T-cell (primary cell): ENCODE measurements around the gene JOSD1. TPM values are rescaled to one million over a fixed set of nuclear protein-coding genes. Genes with fewer than 3 reads are reported as not detected.

Experiments used
- ATAC-seq, 4 experiments: fragments of 200-7000 bp in 3 of 4; fragments of 150-1000 bp in 1 of 4; cut with Tn5 transposase; replicated peaks in 1 of 4; 1 replicate in 3 of 4; 2 replicates in 1 of 4; pipeline ENCODE4 v1.10.0; 2021; ENCODE audit warnings: moderate library complexity in 3 of 4, mild to moderate bottlenecking in 2 of 4, moderate number of reproducible peaks in 1 of 4
- CTCF ChIA-PET, 2 donors: fragments of 300-600 bp; sonication (Branson Sonifier 250); formaldehyde crosslinking; loops; one replicate each; lab custom pipeline; 2022; ENCODE audit warnings: antibody characterized with exemption in 2 of 2; lab: Charles Lee
- POLR2A ChIA-PET, 2 donors: fragments of 300-600 bp; sonication (Branson Sonifier 250); formaldehyde crosslinking; loops; one replicate each; lab custom pipeline; 2022; ENCODE audit warnings: antibody characterized with exemption in 2 of 2; lab: Charles Lee
- DNase-seq, 35 experiments: peaks; one replicate each; pipeline versions ENCODE4 v3.0.0 to v3.0.0-alpha.2; 2013 to 2023
- H3K27ac ChIP-seq: one replicate; pipeline ENCODE4 v1.5.1; 2013; ENCODE audit warnings: low read length
- H3K27me3 ChIP-seq, 2 experiments: replicated peaks in 1 of 2; 1 replicate in 1 of 2; 2 replicates in 1 of 2; pipeline versions ENCODE4 v1.6.1 to v1.7.0; 2013; ENCODE audit warnings: low read length in 1 of 2, mixed read lengths in 1 of 2; ENCODE audit not compliant: control insufficient read depth in 2 of 2, insufficient read depth in 2 of 2; ENCODE audit errors: extremely low read depth in 1 of 2
- H3K36me3 ChIP-seq, 2 donors: 1 replicate in 1 of 2; 2 replicates in 1 of 2; pipeline versions ENCODE4 v1.6.1 to v1.7.0; 2013; ENCODE audit warnings: low read length in 1 of 2; ENCODE audit not compliant: control insufficient read depth in 2 of 2, insufficient read depth in 1 of 2; ENCODE audit errors: extremely low read depth in 1 of 2
- H3K4me1 ChIP-seq, 2 experiments: 1 replicate in 1 of 2; 2 replicates in 1 of 2; pipeline versions ENCODE4 v1.6.1 to v1.7.0; 2013; ENCODE audit warnings: low read length in 2 of 2, mixed read lengths in 1 of 2; ENCODE audit not compliant: insufficient read depth in 2 of 2, control insufficient read depth in 1 of 2; ENCODE audit errors: extremely low read depth in 1 of 2
- H3K4me3 ChIP-seq, 2 donors: 1 replicate in 1 of 2; 2 replicates in 1 of 2; pipeline versions ENCODE4 v1.5.1 to v1.7.0; 2013; ENCODE audit warnings: mild to moderate bottlenecking in 2 of 2, low read length in 1 of 2, moderate library complexity in 1 of 2; ENCODE audit not compliant: control insufficient read depth in 1 of 2; ENCODE audit errors: extremely low read depth in 1 of 2
- H3K9me3 ChIP-seq: 2 replicates; pipeline ENCODE4 v1.7.0; 2013
- H3K27ac Mint-ChIP-seq, 2 donors: one replicate each; pipeline ENCODE4 v1.8.0; 2020 to 2021; ENCODE audit warnings: mild to moderate bottlenecking in 2 of 2, mixed read lengths in 2 of 2
- H3K27me3 Mint-ChIP-seq, 2 donors: one replicate each; pipeline ENCODE4 v1.8.0; 2021 to 2022; ENCODE audit warnings: mixed read lengths in 2 of 2
- H3K36me3 Mint-ChIP-seq: one replicate; pipeline ENCODE4 v1.8.0; 2021; ENCODE audit warnings: mixed read lengths
- H3K4me1 Mint-ChIP-seq, 3 donors: one replicate each; pipeline ENCODE4 v1.8.0; 2020 to 2022; ENCODE audit warnings: mixed read lengths in 3 of 3, mild to moderate bottlenecking in 1 of 3
- H3K4me3 Mint-ChIP-seq, 3 donors: one replicate each; pipeline ENCODE4 v1.8.0; 2020 to 2022; ENCODE audit warnings: mild to moderate bottlenecking in 3 of 3, mixed read lengths in 3 of 3, moderate library complexity in 3 of 3
- H3K9me3 Mint-ChIP-seq, 3 donors: one replicate each; pipeline ENCODE4 v1.8.0; 2020 to 2022; ENCODE audit warnings: mixed read lengths in 3 of 3
- WGBS: methylation state at CpG from one replicate; pipeline ENCODE4 v1.1.5; 2013; ENCODE audit warnings: missing lambda C conversion rate; ENCODE audit not compliant: insufficient coverage; 5-methylcytosine and 5-hydroxymethylcytosine counted together
- total RNA-seq, 35 experiments: library from RNA in 6 of 35; stranded (reverse) in 6 of 35; fragments of 120-200 nt in 1 of 35; gene quantifications; one replicate each; pipeline versions ENCODE4 v1.2.1 to v1.2.4 and lab custom pipeline; 2013 to 2026

Gene JOSD1
- total RNA-seq, 5 donors from 2014 or later (not counting 1 experiment from before 2014, with no cell fraction given): 78.4 to 164 (median 83.5) TPM

DNA sequence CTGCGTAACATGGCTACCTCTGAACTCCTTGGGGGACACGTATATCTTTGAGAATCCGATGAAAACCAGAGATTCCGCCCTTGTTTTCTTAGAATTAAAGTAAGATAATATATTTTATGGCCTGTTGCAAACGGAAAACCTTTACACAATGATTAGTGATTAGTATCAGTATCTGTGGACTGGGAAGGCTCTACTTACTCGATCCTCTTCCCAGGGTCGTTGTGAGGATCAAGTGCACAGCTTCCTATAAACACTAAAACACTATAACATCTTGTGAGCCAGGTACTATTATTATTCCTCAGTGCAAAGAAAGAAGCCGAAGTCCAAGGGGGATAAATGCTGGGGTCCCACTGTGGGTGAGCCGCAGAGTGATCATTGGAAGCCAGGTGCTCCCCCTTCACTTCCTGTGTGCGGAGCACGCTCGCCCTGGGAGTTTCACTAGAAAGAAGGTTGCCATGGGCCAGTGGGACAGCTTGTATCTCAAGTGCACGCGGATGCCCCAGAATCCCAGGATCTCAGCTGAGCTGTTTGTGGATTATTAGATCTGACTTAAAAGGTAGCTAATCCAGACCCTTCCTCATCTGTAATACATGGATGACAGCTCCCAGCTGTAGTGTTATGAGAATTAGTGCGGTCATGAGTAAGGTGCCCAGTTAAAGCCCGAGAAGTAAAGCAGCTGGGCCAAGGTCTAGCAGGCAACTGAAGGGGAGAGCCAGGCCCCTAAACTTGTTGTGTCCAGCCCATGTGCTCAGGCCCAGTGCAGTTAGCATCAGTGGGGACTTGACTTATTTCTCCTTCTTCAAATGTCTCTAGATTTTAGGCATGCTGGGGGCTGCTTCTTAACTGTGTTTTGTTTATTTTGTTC is 43.5 kb downstream of the JOSD1 start:
- no peaks in the 10 kb centered on the region for H3K9me3 ChIP-seq
- no peaks in the 10 kb centered on the region for H3K9me3 Mint-ChIP-seq
- 13% methylated on average over 4 of the region's 16 CpGs for whole genome bisulfite sequencing
- H3K27me3 ChIP-seq: no peaks in the 10 kb centered on the region
- H3K36me3 Mint-ChIP-seq: no peaks in the 10 kb centered on the region
- ChIA-PET CTCF (interaction anchor here in 1 of 2 donors (1.0 kb wide), 1 partner anchor 25 kb away, joined by 3 read pairs; the partner anchor contains the start of gene TOMM22), POLR2A (interaction anchor here (0.5 to 0.6 kb wide), 2 partner anchors 24 to 51 kb away, joined by 3 read pairs; partner anchors contain the start of gene TOMM22 (in 1 of the 2))
- peaks cover 10 to 22% (median 16%) of the 10 kb centered on the region in 3 donors for H3K4me1 Mint-ChIP-seq
- peak overlapping the region; percentile 93 for H3K27ac ChIP-seq
- H3K36me3 ChIP-seq: peaks cover 0 to 4% of the 10 kb centered on the region in 2 donors
- H3K4me3 Mint-ChIP-seq: peak overlapping the region; percentile 92 to 94 (median 92)
- DNase-seq (peak in 16 of 35 experiments; percentile 4 to 59 (median 14)), ATAC-seq (peak; percentile 20 to 31 (median 26))
- H3K4me1 ChIP-seq: peaks cover 0 to 14% of the 10 kb centered on the region in 2 experiments
- peak overlapping the region; percentile 93 to 94 for H3K4me3 ChIP-seq
- H3K27me3 Mint-ChIP-seq: no peaks in the 10 kb centered on the region
- peak overlapping the region; percentile 97 to 98 for H3K27ac Mint-ChIP-seq

DNA sequence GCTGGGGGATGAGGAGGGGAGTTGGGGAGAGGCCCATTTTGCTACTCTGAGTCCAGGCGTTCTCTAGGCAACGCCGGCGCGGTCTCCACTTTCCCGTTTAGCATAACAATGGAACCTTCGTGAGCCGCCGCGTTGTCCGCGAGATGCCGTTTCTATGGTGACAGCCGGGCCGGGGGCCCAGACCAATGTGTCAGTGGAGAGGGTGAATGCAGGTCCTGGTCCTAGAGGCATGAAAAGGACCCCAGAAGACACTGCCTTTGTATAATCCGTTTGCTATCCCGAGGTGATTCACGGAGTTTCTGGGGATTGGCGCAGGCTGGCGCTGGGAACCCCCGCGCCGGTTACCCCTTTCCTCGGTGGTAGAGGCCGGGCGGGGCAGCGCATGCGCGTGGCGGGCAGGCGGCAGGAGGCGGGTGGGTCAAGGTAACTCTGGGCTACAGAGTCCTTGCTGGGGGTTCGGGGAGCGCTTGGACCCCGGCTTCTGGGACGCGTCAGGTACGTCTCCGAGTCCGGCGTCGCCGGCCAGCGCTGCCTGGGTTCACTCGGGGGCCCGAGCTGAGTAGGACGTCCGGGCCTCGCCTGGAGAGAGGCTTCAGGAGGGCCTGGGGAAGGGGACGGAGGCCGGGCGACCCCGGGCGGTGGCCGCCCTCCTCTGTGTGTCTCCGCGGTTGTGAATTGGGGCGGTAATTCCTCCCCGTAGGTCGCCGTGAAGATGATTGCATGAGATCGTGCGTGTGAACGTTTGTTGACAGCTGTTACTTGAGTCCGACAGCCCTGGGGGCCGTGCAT is 44.3 kb downstream of the JOSD1 start, which contains the start of the genes CBY1 and FAM227A:
Gene CBY1, plus strand, starts transcription at position 383 of the 789 bp plus-strand sequence. CDS start 11,417 bp downstream, outside the sequence.
Gene FAM227A, minus strand, starts transcription at position 137 of the 789 bp plus-strand sequence. CDS start 6,224 bp downstream, outside the sequence.
- H3K9me3 Mint-ChIP-seq: no peaks in the 10 kb centered on the region
- Histone ChIP-seq H3K4me3 (peak within 1 kb of the TSS; percentile 93 to 94), H3K9me3 (no peaks in the 10 kb centered on the region), H3K27me3 (no peaks in the 10 kb centered on the region), H3K36me3 (no peaks in the 10 kb centered on the region), H3K4me1 (peaks cover 0 to 14% of the 10 kb centered on the region in 2 experiments), H3K27ac (peak within 1 kb of the TSS; percentile 93)
- POLR2A ChIA-PET: no interaction called here
- no peaks in the 10 kb centered on the region for H3K27me3 Mint-ChIP-seq
- no peaks in the 10 kb centered on the region for H3K36me3 Mint-ChIP-seq
- H3K27ac Mint-ChIP-seq: peak within 1 kb of the TSS; percentile 97 to 98
- DNase-seq (peak; percentile 49 to 90 (median 78)), ATAC-seq (peak; percentile 86 to 88 (median 88))
- under 1% methylated on average over 59 of the region's 66 CpGs for WGBS
- peaks cover 12 to 22% (median 14%) of the 10 kb centered on the region in 3 donors for H3K4me1 Mint-ChIP-seq
- CTCF ChIA-PET: interaction anchor here in 1 of 2 donors (0.5 kb wide), 1 partner anchor 17 kb away, joined by 3 read pairs; no protein-coding TSS in a partner anchor
- peak within 1 kb of the TSS; percentile 92 to 94 (median 92) for H3K4me3 Mint-ChIP-seq

DNA sequence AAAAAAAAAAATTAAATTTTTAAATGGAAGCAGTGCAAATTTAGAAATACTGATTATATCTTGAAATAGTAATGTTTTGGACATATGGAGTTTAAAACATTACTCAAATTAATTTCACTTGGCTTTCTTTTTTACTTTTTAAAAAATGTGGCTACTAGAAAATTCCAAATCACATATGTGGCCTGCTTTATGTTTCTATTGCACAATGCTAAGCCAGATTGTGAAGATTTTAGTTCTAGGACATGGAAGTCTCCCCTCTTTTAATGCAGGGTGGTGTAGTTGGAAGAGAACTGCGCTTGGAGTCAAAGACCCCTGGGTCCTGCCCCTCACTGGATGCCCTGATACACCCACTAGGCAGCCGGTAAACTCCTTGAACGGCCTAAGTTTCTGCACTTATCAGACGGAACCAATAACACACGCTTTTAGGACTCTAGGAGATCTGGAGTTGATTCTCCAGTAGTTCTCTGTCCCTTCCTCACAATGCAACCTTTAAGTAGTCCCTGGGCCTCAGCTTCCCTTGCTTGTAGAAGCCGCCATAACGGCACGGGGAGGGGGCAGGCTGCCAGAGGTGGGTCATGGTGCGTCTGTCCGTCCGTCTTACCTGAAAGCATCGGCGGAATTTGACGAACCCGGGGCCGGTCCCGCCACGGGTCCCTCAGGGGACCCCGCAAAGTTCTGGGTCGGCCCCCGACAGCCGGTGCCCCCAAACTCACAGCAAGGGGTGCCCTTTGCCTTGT is 45.1 kb downstream of the JOSD1 start:
- peak overlapping the region; percentile 93 to 94 for H3K4me3 ChIP-seq
- no peak for ATAC-seq
- CTCF ChIA-PET: interaction anchor here in 1 of 2 donors (0.8 kb wide), 1 partner anchor 388 kb away, joined by 3 read pairs; no protein-coding TSS in a partner anchor
- Mint-ChIP-seq H3K27me3 (no peaks in the 10 kb centered on the region), H3K9me3 (no peaks in the 10 kb centered on the region), H3K27ac (peak overlapping the region; percentile 97 to 98), H3K36me3 (no peaks in the 10 kb centered on the region), H3K4me3 (peak overlapping the region; percentile 92 to 94 (median 92)), H3K4me1 (peaks cover 12 to 22% (median 14%) of the 10 kb centered on the region in 3 donors)
- H3K4me1 ChIP-seq: peaks cover 0 to 14% of the 10 kb centered on the region in 2 experiments
- H3K27ac ChIP-seq: peak overlapping the region; percentile 93
- POLR2A ChIA-PET: no interaction called here
- H3K27me3 ChIP-seq: no peaks in the 10 kb centered on the region
- no peaks in the 10 kb centered on the region for H3K36me3 ChIP-seq
- 14% methylated on average over 15 of the region's 22 CpGs for WGBS
- H3K9me3 ChIP-seq: no peaks in the 10 kb centered on the region
- DNase-seq: peak in 3 of 35 experiments; percentile 2 to 25 (median 3)

DNA sequence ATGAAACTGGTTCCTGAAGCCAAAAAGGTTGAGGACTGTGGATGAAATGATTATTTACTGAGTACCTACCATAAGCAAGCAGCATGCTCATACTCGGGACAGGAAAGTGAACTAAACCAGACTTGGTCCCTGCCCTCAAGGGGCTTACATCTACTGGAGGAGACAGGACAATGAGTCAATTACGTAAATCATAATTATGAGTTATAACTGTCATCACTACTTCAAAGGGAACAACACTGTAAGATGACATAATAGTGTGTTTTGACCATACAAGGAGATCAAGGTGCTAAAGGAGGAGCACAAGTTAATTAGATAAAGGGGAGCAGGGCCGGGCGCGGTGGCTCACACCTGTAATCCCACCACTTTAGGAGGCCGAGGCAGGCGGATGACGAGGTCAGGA is 47.0 kb downstream of the JOSD1 start:
- POLR2A ChIA-PET: interaction anchor here in 1 of 2 donors (0.9 kb wide), 1 partner anchor 167 kb away, joined by 3 read pairs; no protein-coding TSS in a partner anchor
- CTCF ChIA-PET: no interaction called here
- no peak for DNase-seq

DNA sequence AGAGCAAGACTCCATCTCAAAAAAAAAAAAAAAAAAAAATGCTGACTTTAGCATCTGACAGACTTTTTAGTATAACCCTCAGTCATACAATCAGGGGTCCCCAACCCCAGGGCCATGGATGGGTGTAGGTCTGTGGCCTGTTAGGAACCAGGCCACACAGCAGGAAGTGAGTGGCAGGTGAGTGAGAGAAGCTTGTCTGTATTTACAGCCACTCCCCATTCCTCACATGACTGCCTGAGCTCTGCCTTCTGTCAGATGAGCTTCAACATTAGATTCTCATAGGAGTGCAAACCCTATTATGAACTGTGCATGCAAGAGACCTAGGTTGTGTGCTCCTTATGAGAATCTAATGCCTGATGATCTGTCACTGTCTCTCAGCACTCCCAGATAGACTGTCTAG is 47.9 kb downstream of the JOSD1 start:
- Histone ChIP-seq H3K27me3 (no peaks in the 10 kb centered on the region), H3K4me3 (no peak overlapping the region), H3K36me3 (no peaks in the 10 kb centered on the region), H3K4me1 (peaks cover 0 to 14% of the 10 kb centered on the region in 2 experiments), H3K27ac (no peak overlapping the region), H3K9me3 (no peaks in the 10 kb centered on the region)
- ATAC-seq (no peak), DNase-seq (no peak)
- peaks cover under 1 to 2% of the 10 kb centered on the region in 2 donors for H3K27me3 Mint-ChIP-seq
- H3K4me3 Mint-ChIP-seq: no peak overlapping the region
- POLR2A ChIA-PET: no interaction called here
- H3K4me1 Mint-ChIP-seq: peaks cover 8 to 16% (median 12%) of the 10 kb centered on the region in 3 donors
- peak overlapping the region in 1 of 2 donors; percentile 22 for H3K27ac Mint-ChIP-seq
- no peaks in the 10 kb centered on the region for H3K9me3 Mint-ChIP-seq
- CTCF ChIA-PET: no interaction called here
- no peaks in the 10 kb centered on the region for H3K36me3 Mint-ChIP-seq

More for the DNA sequence above, 47.0 kb downstream of the JOSD1 start:
- no peak overlapping the region for H3K4me3 ChIP-seq
- ATAC-seq: no peak
- H3K36me3 ChIP-seq: no peaks in the 10 kb centered on the region
- no peak overlapping the region for H3K4me3 Mint-ChIP-seq
- no peak overlapping the region for H3K27ac Mint-ChIP-seq
- peaks cover 12 to 22% (median 13%) of the 10 kb centered on the region in 3 donors for H3K4me1 Mint-ChIP-seq
- no peak overlapping the region for H3K27ac ChIP-seq
- H3K36me3 Mint-ChIP-seq: no peaks in the 10 kb centered on the region
- no peaks in the 10 kb centered on the region for H3K27me3 Mint-ChIP-seq
- H3K9me3 ChIP-seq: no peaks in the 10 kb centered on the region
- no peaks in the 10 kb centered on the region for H3K9me3 Mint-ChIP-seq
- peaks cover 0 to 14% of the 10 kb centered on the region in 2 experiments for H3K4me1 ChIP-seq
- WGBS: no CpG with 5 or more reads among the region's 8 CpGs
- H3K27me3 ChIP-seq: no peaks in the 10 kb centered on the region
